NCI-H446 treated with DMSO at 0.1 percent for 48 hours (cell line): ENCODE data around the gene GALR2.
A peak's percentile ranks its signal among the peaks of the same experiment; 100 is the strongest.
"Not testable (repeated sequence)": the region's sequence is repeated elsewhere in the genome, so short reads cannot be mapped to it uniquely, and the experiment has no call there.

Source experiments
- DNase-seq: peaks from one replicate; lab custom pipeline; 2025; lab: John Stamatoyannopoulos, UW

GALR2 gene

DNA sequence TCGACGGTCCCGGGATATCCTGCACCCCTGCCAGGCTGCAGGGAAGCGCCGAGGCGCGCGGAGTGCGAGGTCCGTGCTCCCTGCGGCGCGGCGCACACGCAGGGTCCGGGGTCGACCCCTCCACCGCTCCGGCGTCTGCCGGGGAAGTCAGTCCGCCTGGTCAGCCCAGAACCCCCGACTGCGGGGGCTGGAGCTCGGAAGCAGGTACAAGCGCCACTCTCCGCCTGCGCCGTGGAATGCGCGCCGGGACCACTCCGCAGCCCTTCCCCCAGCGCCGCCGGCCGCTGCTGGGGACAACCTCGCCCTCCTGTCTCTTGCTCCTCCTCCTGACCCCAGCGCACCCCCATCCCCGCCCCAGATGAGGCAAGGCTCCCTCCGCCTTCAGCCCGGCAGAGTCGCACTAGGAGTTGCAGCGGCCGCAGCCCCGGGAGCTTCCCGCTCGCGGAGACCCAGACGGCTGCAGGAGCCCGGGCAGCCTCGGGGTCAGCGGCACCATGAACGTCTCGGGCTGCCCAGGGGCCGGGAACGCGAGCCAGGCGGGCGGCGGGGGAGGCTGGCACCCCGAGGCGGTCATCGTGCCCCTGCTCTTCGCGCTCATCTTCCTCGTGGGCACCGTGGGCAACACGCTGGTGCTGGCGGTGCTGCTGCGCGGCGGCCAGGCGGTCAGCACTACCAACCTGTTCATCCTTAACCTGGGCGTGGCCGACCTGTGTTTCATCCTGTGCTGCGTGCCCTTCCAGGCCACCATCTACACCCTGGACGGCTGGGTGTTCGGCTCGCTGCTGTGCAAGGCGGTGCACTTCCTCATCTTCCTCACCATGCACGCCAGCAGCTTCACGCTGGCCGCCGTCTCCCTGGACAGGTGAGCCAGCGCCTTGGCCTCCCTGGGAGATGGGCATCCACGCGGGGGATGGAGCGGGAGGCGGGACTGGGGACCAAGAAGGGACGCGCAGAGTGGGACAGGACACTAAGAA is at the start of gene GALR2:
Gene GALR2, plus strand, starts transcription at position 392 of the 974 bp plus-strand sequence. Its CDS starts 103 bp downstream, at position 495.
- no peak for DNase-seq

- DNase-seq: no peak
Measured at GRCh38 chr17:76025294-76025693, 49.3 kb upstream of the GALR2 start.

- no peak for DNase-seq
Measured at GRCh38 chr17:76026714-76027158, 47.8 kb upstream of the GALR2 start.

DNA sequence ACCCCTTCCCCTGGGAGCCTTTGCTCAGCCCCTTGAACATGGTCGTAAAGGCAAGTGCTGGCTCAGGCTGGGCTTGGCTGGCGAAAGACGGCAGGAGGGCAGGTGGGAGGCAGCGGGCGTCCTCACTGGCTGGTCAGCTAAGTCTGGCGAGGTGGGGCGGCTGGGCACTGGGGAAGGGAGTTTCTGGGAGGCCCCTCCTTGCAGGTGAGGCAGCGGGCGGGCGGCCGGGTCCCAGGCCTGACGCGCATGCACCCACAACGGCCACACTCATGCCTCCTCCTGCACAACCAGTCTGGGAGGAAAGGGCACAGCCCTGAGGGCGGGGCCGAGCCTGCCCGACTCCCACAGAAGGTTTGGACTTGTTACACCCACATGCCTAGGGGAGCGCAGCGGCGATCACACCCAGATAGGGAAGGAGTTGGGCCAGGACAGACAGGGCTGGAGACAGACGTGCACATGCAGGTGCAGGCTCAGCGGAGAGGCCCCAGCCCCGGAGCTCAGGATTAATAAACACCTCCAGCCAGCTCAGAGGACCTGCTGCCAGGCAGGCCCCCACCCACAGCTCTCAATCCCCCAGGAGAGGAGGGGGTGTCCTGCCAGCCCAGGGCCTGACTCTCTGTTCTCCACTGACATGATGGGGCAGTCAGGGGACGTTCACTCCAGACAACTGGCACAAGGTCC is 47.3 kb upstream of the GALR2 start, which contains the start of gene EVPL:
Gene EVPL, minus strand, starts transcription at position 148 of the 681 bp plus-strand sequence. Its CDS starts 108 bp downstream, at position 40.
- no peak for DNase-seq

GRCh38 chr17:76032073-76032779 is 42.4 kb upstream of the GALR2 start:
- peak; percentile 3 for DNase-seq

- no peak for DNase-seq
Measured at GRCh38 chr17:76032780-76033108, 41.8 kb upstream of the GALR2 start.

GRCh38 chr17:76033139-76033538 is 41.4 kb upstream of the GALR2 start:
- DNase-seq: no peak

- no peak for DNase-seq
Measured at GRCh38 chr17:76034428-76035350, 39.9 kb upstream of the GALR2 start.

DNA sequence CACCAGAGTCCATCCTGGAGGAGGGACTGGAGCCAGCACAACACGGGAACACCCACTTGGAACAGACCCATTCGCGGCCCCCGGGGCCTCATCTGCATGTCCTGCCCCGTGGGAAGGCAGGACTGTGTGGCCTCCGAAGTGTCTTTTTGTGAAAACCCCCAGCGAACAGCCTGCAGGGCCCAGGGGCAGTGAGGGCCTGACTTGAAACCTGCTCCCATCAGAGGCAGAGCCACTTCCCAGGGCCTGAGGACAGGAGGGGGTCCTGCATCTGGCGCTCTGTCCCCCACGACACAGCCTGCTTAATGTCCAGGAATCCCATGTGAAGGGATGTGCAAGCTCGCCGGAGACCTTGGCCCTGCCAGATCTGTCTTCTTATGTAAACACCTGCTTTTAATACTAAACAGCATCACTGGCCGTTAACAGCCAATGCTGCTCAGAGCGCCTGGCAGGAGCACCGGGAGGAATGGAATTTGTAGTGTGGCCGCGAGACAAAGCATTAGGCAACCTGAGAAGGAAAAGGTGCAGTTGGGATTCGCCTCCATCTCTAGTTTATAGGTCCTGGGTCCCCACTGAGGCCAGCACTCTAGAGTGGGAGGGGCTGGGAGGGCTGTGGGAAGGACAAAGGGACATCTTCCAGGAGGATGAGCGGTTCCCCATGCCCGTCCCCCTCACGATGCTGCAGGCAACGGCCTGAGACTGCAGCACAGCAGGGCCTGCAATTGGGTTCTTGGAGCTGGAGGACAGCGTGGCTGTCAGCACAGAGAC is 37.9 kb upstream of the GALR2 start:
- DNase-seq: no peak

- no peak for DNase-seq
Measured at GRCh38 chr17:76038050-76038449, 36.5 kb upstream of the GALR2 start.

- DNase-seq: no peak
Measured at GRCh38 chr17:76039121-76039520, 35.5 kb upstream of the GALR2 start.

GRCh38 chr17:76040376-76040775 is 34.2 kb upstream of the GALR2 start:
- no peak for DNase-seq

GRCh38 chr17:76042868-76043267 is 31.7 kb upstream of the GALR2 start:
- DNase-seq: not testable (repeated sequence)

DNA sequence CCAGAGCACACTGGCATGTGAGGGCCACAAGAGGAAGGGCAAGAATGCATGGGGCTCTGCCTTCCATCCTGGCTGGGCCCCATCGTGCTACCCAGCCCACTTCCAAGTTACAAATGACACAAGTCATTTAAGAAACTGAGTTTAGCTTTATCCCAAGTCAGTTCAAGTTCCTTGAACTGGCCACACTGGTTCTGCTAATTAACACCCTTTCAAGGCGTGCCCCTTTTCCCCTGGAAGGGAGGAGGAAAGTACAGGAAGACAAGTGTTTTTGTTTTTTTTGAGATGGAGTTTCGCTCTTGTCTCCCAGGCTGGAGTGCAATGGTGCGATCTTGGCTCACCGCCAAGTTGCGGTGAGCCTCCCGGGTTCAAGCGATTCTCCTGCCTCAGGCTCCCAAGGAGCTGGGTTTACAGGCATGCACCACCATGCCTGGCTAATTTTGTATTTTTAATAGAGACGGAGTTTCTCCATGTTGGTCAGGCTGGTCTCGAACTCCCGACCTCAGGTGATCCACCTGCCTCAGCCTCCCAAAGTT is 30.0 kb upstream of the GALR2 start:
- not testable (repeated sequence) for DNase-seq

- no peak for DNase-seq
Measured at GRCh38 chr17:76046064-76046463, 28.5 kb upstream of the GALR2 start.

DNA sequence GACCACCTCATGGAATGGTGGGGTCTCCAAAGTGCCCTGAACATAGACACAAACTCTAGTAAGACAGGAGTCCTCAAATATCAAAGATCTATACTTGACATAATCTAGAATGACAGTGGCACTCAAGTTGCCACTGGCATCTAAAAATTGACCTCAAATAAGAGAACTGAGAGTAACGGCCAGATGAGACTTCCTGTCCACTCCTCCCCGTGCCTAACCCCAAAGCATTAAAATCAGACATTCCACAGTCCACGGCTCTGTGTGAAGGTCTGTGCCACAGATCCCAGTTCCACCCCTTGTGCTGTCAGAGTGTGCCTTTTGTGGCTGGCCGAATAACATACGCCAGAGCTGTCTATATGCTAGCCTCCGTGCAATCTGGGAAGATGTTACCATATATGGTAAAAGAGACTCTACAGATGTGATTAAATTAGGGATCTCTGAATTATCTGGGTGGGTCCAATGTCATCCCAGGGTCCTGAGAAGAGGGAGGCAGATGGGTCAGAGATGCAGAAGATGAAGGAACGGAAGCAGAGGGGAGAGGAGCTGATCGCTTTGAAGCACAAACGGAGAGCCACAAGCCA is 26.5 kb upstream of the GALR2 start:
- DNase-seq: no peak

- DNase-seq: no peak
Measured at GRCh38 chr17:76048711-76049110, 25.9 kb upstream of the GALR2 start.

DNA sequence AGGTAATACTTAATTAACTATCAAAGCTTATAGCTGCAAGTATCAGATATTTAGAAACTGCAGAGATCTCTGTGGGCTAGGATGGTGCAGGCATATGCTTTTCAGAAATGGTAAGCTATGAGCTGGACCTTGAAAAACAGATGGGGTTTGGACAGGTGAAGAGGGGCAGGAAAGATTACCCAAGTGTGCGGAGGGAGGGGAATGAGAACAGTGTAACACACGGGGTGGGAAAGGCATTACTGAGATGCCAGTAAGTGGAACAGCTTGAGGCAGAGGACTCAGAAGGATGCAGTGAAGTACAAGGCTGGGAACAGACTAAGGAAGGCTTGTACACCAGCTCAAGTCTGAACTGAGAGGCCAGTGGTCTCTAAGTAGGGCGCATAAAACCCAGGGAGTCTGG is 25.3 kb upstream of the GALR2 start:
- no peak for DNase-seq

DNA sequence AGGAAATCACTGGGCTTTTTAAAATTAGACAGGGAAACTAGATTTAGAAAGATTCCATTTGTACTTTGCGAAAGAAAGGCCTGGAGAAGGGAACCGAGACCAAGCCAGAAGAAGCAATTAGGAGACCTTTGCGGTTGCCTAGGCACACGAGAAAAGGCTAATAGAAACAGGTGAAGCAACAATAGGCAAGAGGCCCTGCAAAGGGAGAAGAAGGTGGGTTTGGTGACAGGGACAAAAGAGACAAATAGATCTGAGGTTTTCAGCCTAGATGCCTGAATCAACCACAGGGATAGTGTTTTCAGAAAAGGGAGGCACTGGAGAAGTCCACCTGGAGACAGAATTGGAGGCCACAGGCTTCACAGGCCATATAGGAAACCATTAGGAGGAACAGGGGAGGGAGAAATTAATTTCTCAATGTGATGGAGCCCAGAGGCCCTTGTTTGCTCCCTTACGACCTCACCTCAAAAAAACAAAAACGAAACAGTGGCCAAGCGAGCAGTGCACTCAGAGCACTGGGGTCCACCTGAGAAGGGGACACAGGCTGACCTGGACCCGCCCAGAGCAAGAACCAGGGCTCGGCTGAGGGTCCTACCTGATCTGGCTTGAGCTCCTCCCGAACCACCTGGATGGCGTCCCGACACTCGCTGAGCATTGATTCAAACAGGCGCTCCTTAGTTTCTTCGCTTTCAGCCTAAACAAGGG is 24.6 kb upstream of the GALR2 start:
- no peak for DNase-seq
